H9 (cell line): ENCODE data around the gene FOXL1. TPM values are rescaled to one million over a fixed set of nuclear protein-coding genes. Genes with fewer than 3 reads are reported as not detected.

Experiments used
- DNase-seq: peaks from one replicate; pipeline ENCODE4 v3.0.0-alpha.2; 2017
- H2AFZ ChIP-seq: one replicate; pipeline ENCODE4 v1.6.1; 2013; ENCODE audit warnings: mild to moderate bottlenecking, low read length, control low read depth, moderate library complexity
- H2AK5ac ChIP-seq: 2 replicates; pipeline ENCODE4 v1.6.1; 2013; ENCODE audit warnings: low read length, control low read depth, mixed read lengths; ENCODE audit not compliant: insufficient read length
- H2BK120ac ChIP-seq: one replicate; pipeline ENCODE4 v1.6.1; 2013; ENCODE audit warnings: low read depth, mild to moderate bottlenecking, low read length, control low read depth, inconsistent platforms; ENCODE audit not compliant: poor library complexity, severe bottlenecking
- H2BK12ac ChIP-seq: 2 replicates; pipeline ENCODE4 v1.6.1; 2013; ENCODE audit warnings: low read length, control low read depth, mixed read lengths, low read depth; ENCODE audit not compliant: insufficient read length
- H2BK15ac ChIP-seq: 2 replicates; pipeline ENCODE4 v1.6.1; 2013; ENCODE audit warnings: low read depth, low read length, control low read depth
- H2BK20ac ChIP-seq: one replicate; pipeline ENCODE4 v1.6.1; 2013; ENCODE audit warnings: low read depth, mild to moderate bottlenecking, low read length, control low read depth, inconsistent platforms; ENCODE audit not compliant: poor library complexity, severe bottlenecking
- H2BK5ac ChIP-seq: 2 replicates; pipeline ENCODE4 v1.6.1; 2013; ENCODE audit warnings: low read length, control low read depth, mixed read lengths; ENCODE audit not compliant: insufficient read length
- H3K14ac ChIP-seq: 2 replicates; pipeline ENCODE4 v1.6.1; 2013; ENCODE audit warnings: low read length, control low read depth; ENCODE audit not compliant: insufficient read depth
- H3K18ac ChIP-seq: 2 replicates; pipeline ENCODE4 v1.6.1; 2013; ENCODE audit warnings: low read depth, mild to moderate bottlenecking, mixed read lengths, low read length, control low read depth; ENCODE audit not compliant: insufficient read length
- H3K23ac ChIP-seq: 2 replicates; pipeline ENCODE4 v1.6.1; 2013; ENCODE audit warnings: low read length, control low read depth, mixed read lengths, low read depth; ENCODE audit not compliant: insufficient read length
- H3K23me2 ChIP-seq: 2 replicates; pipeline ENCODE4 v1.6.1; 2013; ENCODE audit warnings: low read depth, mild to moderate bottlenecking, mixed read lengths, low read length, control low read depth; ENCODE audit not compliant: insufficient read length, poor library complexity, severe bottlenecking
- H3K27ac ChIP-seq: 2 replicates; pipeline ENCODE4 v1.5.1; 2013; ENCODE audit warnings: low read length, control low read depth, mixed read lengths, low read depth; ENCODE audit not compliant: insufficient read length
- H3K27me3 ChIP-seq: 2 replicates; pipeline ENCODE4 v1.6.1; 2013; ENCODE audit warnings: low read length, control low read depth, inconsistent platforms; ENCODE audit not compliant: insufficient read depth
- H3K4ac ChIP-seq: 2 replicates; pipeline ENCODE4 v1.6.1; 2013; ENCODE audit warnings: low read depth, mild to moderate bottlenecking, control low read depth, inconsistent platforms, low read length, moderate library complexity
- H3K4me1 ChIP-seq: 2 replicates; pipeline ENCODE4 v1.6.1; 2013; ENCODE audit warnings: low read length, control low read depth, inconsistent platforms; ENCODE audit not compliant: insufficient read depth
- H3K4me2 ChIP-seq: 2 replicates; pipeline ENCODE4 v1.6.1; 2013; ENCODE audit warnings: low read length, control low read depth, mixed read lengths; ENCODE audit not compliant: insufficient read length, insufficient read depth
- H3K56ac ChIP-seq: 2 replicates; pipeline ENCODE4 v1.6.1; 2013; ENCODE audit warnings: low read depth, mild to moderate bottlenecking, mixed read lengths, low read length, control low read depth; ENCODE audit not compliant: insufficient read length
- H3K79me1 ChIP-seq: 2 replicates; pipeline ENCODE4 v1.6.1; 2013; ENCODE audit warnings: low read depth, mild to moderate bottlenecking, moderate library complexity, low read length, control low read depth, inconsistent platforms; ENCODE audit not compliant: insufficient read depth, poor library complexity, severe bottlenecking
- H3K79me2 ChIP-seq: 2 replicates; pipeline ENCODE4 v1.6.1; 2013; ENCODE audit warnings: low read length, control low read depth, inconsistent platforms; ENCODE audit not compliant: insufficient read depth
- H3K9ac ChIP-seq: 2 replicates; pipeline ENCODE4 v1.6.1; 2013; ENCODE audit warnings: low read length, control low read depth, mixed read lengths; ENCODE audit not compliant: insufficient read length; ENCODE audit errors: extremely low read depth
- H3K9me3 ChIP-seq: one replicate; pipeline ENCODE4 v1.6.1; 2013; ENCODE audit warnings: low read depth, low read length, inconsistent platforms; ENCODE audit not compliant: control insufficient read depth
- H3T11ph ChIP-seq: one replicate; pipeline ENCODE4 v1.6.1; 2013; ENCODE audit warnings: mild to moderate bottlenecking, low read length, control low read depth, inconsistent platforms
- H4K20me1 ChIP-seq: one replicate; pipeline ENCODE4 v1.6.1; 2013; ENCODE audit not compliant: control insufficient read depth, insufficient read length, insufficient read depth
- H4K5ac ChIP-seq: 2 replicates; pipeline ENCODE4 v1.6.1; 2013; ENCODE audit warnings: low read depth, mild to moderate bottlenecking, mixed read lengths, low read length, control low read depth; ENCODE audit not compliant: insufficient read length
- H4K8ac ChIP-seq: replicated peaks from 2 replicates; pipeline ENCODE4 v1.6.1; 2013; ENCODE audit warnings: low read length, control low read depth, mixed read lengths, low read depth; ENCODE audit not compliant: insufficient read length
- H4K91ac ChIP-seq: 2 replicates; pipeline ENCODE4 v1.6.1; 2013; ENCODE audit warnings: low read depth, mild to moderate bottlenecking, moderate library complexity, mixed read lengths, low read length, control low read depth; ENCODE audit not compliant: insufficient read length
- H3K27ac Mint-ChIP-seq, 3 experiments: 2 replicates in 2 of 3; 3 replicates in 1 of 3; pipeline ENCODE4 v1.8.0; 2020 to 2021; ENCODE audit warnings: mixed read lengths in 3 of 3, mild to moderate bottlenecking in 1 of 3, moderate library complexity in 1 of 3
- H3K27me3 Mint-ChIP-seq: 2 replicates; pipeline ENCODE4 v1.8.0; 2021; ENCODE audit warnings: low read depth, mild to moderate bottlenecking, moderate library complexity, mixed read lengths
- H3K36me3 Mint-ChIP-seq, 3 experiments: 2 replicates in 2 of 3; 3 replicates in 1 of 3; pipeline ENCODE4 v1.8.0; 2020 to 2021; ENCODE audit warnings: low read depth in 3 of 3, mixed read lengths in 3 of 3; ENCODE audit not compliant: insufficient read depth in 1 of 3
- H3K4me1 Mint-ChIP-seq, 2 experiments: 2 replicates each; pipeline ENCODE4 v1.8.0; 2020; ENCODE audit warnings: mixed read lengths in 2 of 2
- H3K4me3 Mint-ChIP-seq, 2 experiments: 2 replicates in 1 of 2; 3 replicates in 1 of 2; pipeline ENCODE4 v1.8.0; 2020 to 2021; ENCODE audit warnings: mild to moderate bottlenecking in 2 of 2, mixed read lengths in 2 of 2, moderate library complexity in 1 of 2
- H3K9me3 Mint-ChIP-seq, 2 experiments: 2 replicates in 1 of 2; 3 replicates in 1 of 2; pipeline ENCODE4 v1.8.0; 2020; ENCODE audit warnings: mild to moderate bottlenecking in 2 of 2, mixed read lengths in 2 of 2, moderate library complexity in 1 of 2
- CTCF ChIP-seq: fragments of 200-600 bp; sonication (generic); conservative IDR thresholded peaks from 3 replicates; pipeline ENCODE4 v1.8.0; 2021; ENCODE audit warnings: antibody characterized with exemption, mild to moderate bottlenecking
- WGBS: extraction: QIAGEN DNeasy Blood & Tissue Kit; methylation state at CpG from one replicate; pipeline ENCODE4 v1.1.7; 2013; ENCODE audit warnings: missing lambda C conversion rate, low lambda C conversion rate, mixed read lengths; ENCODE audit not compliant: insufficient read length; ENCODE audit errors: extremely low coverage; 5-methylcytosine and 5-hydroxymethylcytosine counted together
- total RNA-seq: library from RNA; stranded (reverse); gene quantifications from 2 replicates; pipeline ENCODE4 v1.2.1, GENCODE V29; 2021

The FOXL1 gene
- total RNA-seq, 1 experiment from 2014 or later, result 0.09 TPM

- WGBS, result no CpG with 5 or more reads among the region's 19 CpGs
- H4K20me1 ChIP-seq, result no peaks in the 10 kb centered on the region
- Mint-ChIP-seq H3K4me3 (no peak overlapping the region), H3K4me1 (no peaks in the 10 kb centered on the region), H3K36me3 (no peaks in the 10 kb centered on the region; a peak in 2 of 7 replicates), H3K27me3 (peaks cover 6% of the 10 kb centered on the region), H3K9me3 (no peaks in the 10 kb centered on the region), H3K27ac (no peak overlapping the region)
- TF ChIP-seq CTCF, result no peak
- H4K5ac ChIP-seq, result no peak overlapping the region
- H3K4me1 ChIP-seq, result no peaks in the 10 kb centered on the region
- H3K79me2 ChIP-seq, result no peaks in the 10 kb centered on the region
- no peak overlapping the region for H2BK15ac ChIP-seq
- H3K27ac ChIP-seq, result no peak overlapping the region
- H2BK5ac ChIP-seq, result no peak overlapping the region
- no peak overlapping the region for H4K91ac ChIP-seq
- no peak overlapping the region for H3K4me2 ChIP-seq
- H2BK120ac ChIP-seq, result no peak overlapping the region
- H2BK12ac ChIP-seq, result no peak overlapping the region
- no peak overlapping the region for H3K56ac ChIP-seq
- no peak overlapping the region for H3T11ph ChIP-seq
- H3K4ac ChIP-seq, result no peak overlapping the region
- no peak overlapping the region for H3K23ac ChIP-seq
- no peak overlapping the region for H2BK20ac ChIP-seq
- no peak overlapping the region for H3K9ac ChIP-seq
- H3K9me3 ChIP-seq, result no peaks in the 10 kb centered on the region
- H3K14ac ChIP-seq, result no peak overlapping the region
- DNase-seq, result no peak
- no peaks in the 10 kb centered on the region for H3K79me1 ChIP-seq
- no peak overlapping the region for H2AFZ ChIP-seq
- H3K18ac ChIP-seq, result no peak overlapping the region
- H3K27me3 ChIP-seq, result no peaks in the 10 kb centered on the region
- no peak overlapping the region for H4K8ac ChIP-seq
- H2AK5ac ChIP-seq, result no peak overlapping the region
- H3K23me2 ChIP-seq, result no peaks in the 10 kb centered on the region
Measured at GRCh38 chr16:86545954-86546637, 32.3 kb upstream of the FOXL1 start.
